ENCODE measurements around the gene NALCN.

The NALCN gene

GRCh38 chr13:101121608-101122007 is 294.7 kb downstream of the NALCN start:
- no peaks in the 10 kb centered on the region for H3K9me3 ChIP-seq (ENCODE audit: control insufficient read depth, low read length)
- H3K4me1 ChIP-seq (ENCODE audit: control insufficient read depth, insufficient read depth, low read length, poor library complexity, severe bottlenecking), result no peaks in the 10 kb centered on the region
- H3K27me3 ChIP-seq (replicated peaks; ENCODE audit: control insufficient read depth, insufficient read depth, low read length, poor library complexity, severe bottlenecking), result no peaks in the 10 kb centered on the region
- H3K36me3 ChIP-seq (ENCODE audit: control insufficient read depth, insufficient read depth, low read length), result no peaks in the 10 kb centered on the region
- no peak for DNase-seq
- no peak overlapping the region for H3K4me3 ChIP-seq (ENCODE audit: insufficient read depth, low read depth, low read length, poor library complexity, severe bottlenecking)
- H3K27ac ChIP-seq (ENCODE audit: insufficient read depth, low read length, poor library complexity, severe bottlenecking), result no peak overlapping the region

- H3K9me3 ChIP-seq (ENCODE audit: control insufficient read depth, low read length), result no peaks in the 10 kb centered on the region
- H3K36me3 ChIP-seq (ENCODE audit: control insufficient read depth, insufficient read depth, low read length), result no peaks in the 10 kb centered on the region
- no peak for DNase-seq
- H3K4me3 ChIP-seq (ENCODE audit: insufficient read depth, low read depth, low read length, poor library complexity, severe bottlenecking), result no peak overlapping the region
- H3K4me1 ChIP-seq (ENCODE audit: control insufficient read depth, insufficient read depth, low read length, poor library complexity, severe bottlenecking), result no peaks in the 10 kb centered on the region
- H3K27me3 ChIP-seq (replicated peaks; ENCODE audit: control insufficient read depth, insufficient read depth, low read length, poor library complexity, severe bottlenecking), result no peaks in the 10 kb centered on the region
- no peak overlapping the region for H3K27ac ChIP-seq (ENCODE audit: insufficient read depth, low read length, poor library complexity, severe bottlenecking)
Measured at GRCh38 chr13:101120007-101120406, 296.3 kb downstream of the NALCN start.

- Histone ChIP-seq H3K27ac (ENCODE audit: insufficient read depth, low read length, poor library complexity, severe bottlenecking) (no peak overlapping the region), H3K9me3 (ENCODE audit: control insufficient read depth, low read length) (no peaks in the 10 kb centered on the region), H3K4me3 (ENCODE audit: insufficient read depth, low read depth, low read length, poor library complexity, severe bottlenecking) (no peak overlapping the region), H3K36me3 (ENCODE audit: control insufficient read depth, insufficient read depth, low read length) (no peaks in the 10 kb centered on the region), H3K4me1 (ENCODE audit: control insufficient read depth, insufficient read depth, low read length, poor library complexity, severe bottlenecking) (no peaks in the 10 kb centered on the region), H3K27me3 (replicated peaks; ENCODE audit: control insufficient read depth, insufficient read depth, low read length, poor library complexity, severe bottlenecking) (no peaks in the 10 kb centered on the region)
- DNase-seq, result no peak
Measured at GRCh38 chr13:101116826-101117225, 299.5 kb downstream of the NALCN start.

- DNase-seq, result no peak
- no peaks in the 10 kb centered on the region for H3K27me3 ChIP-seq (replicated peaks; ENCODE audit: control insufficient read depth, insufficient read depth, low read length, poor library complexity, severe bottlenecking)
- H3K36me3 ChIP-seq (ENCODE audit: control insufficient read depth, insufficient read depth, low read length), result no peaks in the 10 kb centered on the region
- no peaks in the 10 kb centered on the region for H3K4me1 ChIP-seq (ENCODE audit: control insufficient read depth, insufficient read depth, low read length, poor library complexity, severe bottlenecking)
- H3K27ac ChIP-seq (ENCODE audit: insufficient read depth, low read length, poor library complexity, severe bottlenecking), result no peak overlapping the region
- no peak overlapping the region for H3K4me3 ChIP-seq (ENCODE audit: insufficient read depth, low read depth, low read length, poor library complexity, severe bottlenecking)
- no peaks in the 10 kb centered on the region for H3K9me3 ChIP-seq (ENCODE audit: control insufficient read depth, low read length)
Measured at GRCh38 chr13:101116341-101116740, 300.0 kb downstream of the NALCN start.

- Histone ChIP-seq H3K36me3 (ENCODE audit: control insufficient read depth, insufficient read depth, low read length) (no peaks in the 10 kb centered on the region), H3K27ac (ENCODE audit: insufficient read depth, low read length, poor library complexity, severe bottlenecking) (no peak overlapping the region), H3K4me1 (ENCODE audit: control insufficient read depth, insufficient read depth, low read length, poor library complexity, severe bottlenecking) (no peaks in the 10 kb centered on the region), H3K9me3 (ENCODE audit: control insufficient read depth, low read length) (no peaks in the 10 kb centered on the region), H3K27me3 (replicated peaks; ENCODE audit: control insufficient read depth, insufficient read depth, low read length, poor library complexity, severe bottlenecking) (no peaks in the 10 kb centered on the region), H3K4me3 (ENCODE audit: insufficient read depth, low read depth, low read length, poor library complexity, severe bottlenecking) (no peak overlapping the region)
- DNase-seq, result no peak
Measured at GRCh38 chr13:101115762-101116171, 300.5 kb downstream of the NALCN start.

GRCh38 chr13:101111894-101112293 is 304.4 kb downstream of the NALCN start:
- no peak for DNase-seq
- Histone ChIP-seq H3K36me3 (ENCODE audit: control insufficient read depth, insufficient read depth, low read length) (no peaks in the 10 kb centered on the region), H3K4me1 (ENCODE audit: control insufficient read depth, insufficient read depth, low read length, poor library complexity, severe bottlenecking) (no peaks in the 10 kb centered on the region), H3K27me3 (replicated peaks; ENCODE audit: control insufficient read depth, insufficient read depth, low read length, poor library complexity, severe bottlenecking) (peaks cover 3% of the 10 kb centered on the region), H3K27ac (ENCODE audit: insufficient read depth, low read length, poor library complexity, severe bottlenecking) (no peak overlapping the region), H3K9me3 (ENCODE audit: control insufficient read depth, low read length) (no peaks in the 10 kb centered on the region), H3K4me3 (ENCODE audit: insufficient read depth, low read depth, low read length, poor library complexity, severe bottlenecking) (no peak overlapping the region)

- DNase-seq, result no peak
- Histone ChIP-seq H3K27ac (ENCODE audit: insufficient read depth, low read length, poor library complexity, severe bottlenecking) (no peak overlapping the region), H3K4me1 (ENCODE audit: control insufficient read depth, insufficient read depth, low read length, poor library complexity, severe bottlenecking) (no peaks in the 10 kb centered on the region), H3K36me3 (ENCODE audit: control insufficient read depth, insufficient read depth, low read length) (no peaks in the 10 kb centered on the region), H3K27me3 (replicated peaks; ENCODE audit: control insufficient read depth, insufficient read depth, low read length, poor library complexity, severe bottlenecking) (peaks cover 3% of the 10 kb centered on the region), H3K4me3 (ENCODE audit: insufficient read depth, low read depth, low read length, poor library complexity, severe bottlenecking) (no peak overlapping the region), H3K9me3 (ENCODE audit: control insufficient read depth, low read length) (no peaks in the 10 kb centered on the region)
Measured at GRCh38 chr13:101109005-101109404, 307.3 kb downstream of the NALCN start.

- Histone ChIP-seq H3K4me3 (ENCODE audit: insufficient read depth, low read depth, low read length, poor library complexity, severe bottlenecking) (no peak overlapping the region), H3K27ac (ENCODE audit: insufficient read depth, low read length, poor library complexity, severe bottlenecking) (no peak overlapping the region), H3K36me3 (ENCODE audit: control insufficient read depth, insufficient read depth, low read length) (no peaks in the 10 kb centered on the region), H3K4me1 (ENCODE audit: control insufficient read depth, insufficient read depth, low read length, poor library complexity, severe bottlenecking) (no peaks in the 10 kb centered on the region), H3K27me3 (replicated peaks; ENCODE audit: control insufficient read depth, insufficient read depth, low read length, poor library complexity, severe bottlenecking) (no peaks in the 10 kb centered on the region), H3K9me3 (ENCODE audit: control insufficient read depth, low read length) (no peaks in the 10 kb centered on the region)
- DNase-seq, result no peak
Measured at GRCh38 chr13:101098873-101099272, 317.4 kb downstream of the NALCN start.

- Histone ChIP-seq H3K9me3 (ENCODE audit: control insufficient read depth, low read length) (no peaks in the 10 kb centered on the region), H3K27ac (ENCODE audit: insufficient read depth, low read length, poor library complexity, severe bottlenecking) (no peak overlapping the region), H3K36me3 (ENCODE audit: control insufficient read depth, insufficient read depth, low read length) (no peaks in the 10 kb centered on the region), H3K4me3 (ENCODE audit: insufficient read depth, low read depth, low read length, poor library complexity, severe bottlenecking) (no peak overlapping the region), H3K27me3 (replicated peaks; ENCODE audit: control insufficient read depth, insufficient read depth, low read length, poor library complexity, severe bottlenecking) (no peaks in the 10 kb centered on the region), H3K4me1 (ENCODE audit: control insufficient read depth, insufficient read depth, low read length, poor library complexity, severe bottlenecking) (no peaks in the 10 kb centered on the region)
- DNase-seq, result no peak
Measured at GRCh38 chr13:101092985-101093384, 323.3 kb downstream of the NALCN start.

- Histone ChIP-seq H3K36me3 (ENCODE audit: control insufficient read depth, insufficient read depth, low read length) (no peaks in the 10 kb centered on the region), H3K4me1 (ENCODE audit: control insufficient read depth, insufficient read depth, low read length, poor library complexity, severe bottlenecking) (no peaks in the 10 kb centered on the region), H3K4me3 (ENCODE audit: insufficient read depth, low read depth, low read length, poor library complexity, severe bottlenecking) (no peak overlapping the region), H3K9me3 (ENCODE audit: control insufficient read depth, low read length) (no peaks in the 10 kb centered on the region), H3K27me3 (replicated peaks; ENCODE audit: control insufficient read depth, insufficient read depth, low read length, poor library complexity, severe bottlenecking) (no peaks in the 10 kb centered on the region), H3K27ac (ENCODE audit: insufficient read depth, low read length, poor library complexity, severe bottlenecking) (no peak overlapping the region)
- no peak for DNase-seq
Measured at GRCh38 chr13:101090287-101090686, 326.0 kb downstream of the NALCN start.

GRCh38 chr13:101085551-101085950 is 330.8 kb downstream of the NALCN start:
- Histone ChIP-seq H3K4me1 (ENCODE audit: control insufficient read depth, insufficient read depth, low read length, poor library complexity, severe bottlenecking) (no peaks in the 10 kb centered on the region), H3K36me3 (ENCODE audit: control insufficient read depth, insufficient read depth, low read length) (no peaks in the 10 kb centered on the region), H3K27me3 (replicated peaks; ENCODE audit: control insufficient read depth, insufficient read depth, low read length, poor library complexity, severe bottlenecking) (no peaks in the 10 kb centered on the region), H3K9me3 (ENCODE audit: control insufficient read depth, low read length) (no peaks in the 10 kb centered on the region), H3K27ac (ENCODE audit: insufficient read depth, low read length, poor library complexity, severe bottlenecking) (no peak overlapping the region), H3K4me3 (ENCODE audit: insufficient read depth, low read depth, low read length, poor library complexity, severe bottlenecking) (no peak overlapping the region)
- DNase-seq, result no peak
